IPS-18a (cell line): ENCODE measurements around the gene UGGT2.

ENCODE experiments used
- H3K27ac ChIP-seq: one replicate; pipeline ENCODE4 v1.5.1; 2013; ENCODE audit warnings: low read length
- H3K27me3 ChIP-seq: one replicate; pipeline ENCODE4 v1.6.1; 2013; ENCODE audit warnings: mild to moderate bottlenecking, low read length; ENCODE audit not compliant: control insufficient read depth, insufficient read depth
- H3K36me3 ChIP-seq: one replicate; pipeline ENCODE4 v1.6.1; 2013; ENCODE audit warnings: low read depth, low read length; ENCODE audit not compliant: control insufficient read depth
- H3K4me1 ChIP-seq: one replicate; pipeline ENCODE4 v1.6.1; 2013; ENCODE audit warnings: low read depth, low read length; ENCODE audit not compliant: control insufficient read depth
- H3K4me3 ChIP-seq: one replicate; pipeline ENCODE4 v1.5.1; 2013; ENCODE audit warnings: low read length
- H3K9ac ChIP-seq: one replicate; pipeline ENCODE4 v1.6.1; 2013; ENCODE audit warnings: mild to moderate bottlenecking, low read length, moderate library complexity
- H3K9me3 ChIP-seq: one replicate; pipeline ENCODE4 v1.6.1; 2013; ENCODE audit warnings: low read depth, low read length; ENCODE audit not compliant: control insufficient read depth

Gene UGGT2

GRCh38 chr13:95833126-95833525 lies 220.1 kb downstream of the UGGT2 start:
- H3K9ac ChIP-seq: no peak overlapping the region

GRCh38 chr13:95822303-95822702 lies 230.9 kb downstream of the UGGT2 start:
- H3K9me3 ChIP-seq: peaks cover 5% of the 10 kb centered on the region
- no peaks in the 10 kb centered on the region for H3K27me3 ChIP-seq
- H3K36me3 ChIP-seq: no peaks in the 10 kb centered on the region
- H3K9ac ChIP-seq: no peak overlapping the region
- H3K4me1 ChIP-seq: no peaks in the 10 kb centered on the region
- H3K27ac ChIP-seq: no peak overlapping the region
- H3K4me3 ChIP-seq: no peak overlapping the region

More at GRCh38 chr13:95833126-95833525, 220.1 kb downstream of the UGGT2 start:
- Histone ChIP-seq H3K4me3 (no peak overlapping the region), H3K9me3 (no peaks in the 10 kb centered on the region), H3K27me3 (no peaks in the 10 kb centered on the region), H3K36me3 (no peaks in the 10 kb centered on the region), H3K27ac (no peak overlapping the region), H3K4me1 (no peaks in the 10 kb centered on the region)

GRCh38 chr13:95814495-95814894 lies 238.7 kb downstream of the UGGT2 start:
- Histone ChIP-seq H3K9ac (no peak overlapping the region), H3K27ac (no peak overlapping the region), H3K36me3 (no peaks in the 10 kb centered on the region), H3K4me3 (no peak overlapping the region), H3K4me1 (no peaks in the 10 kb centered on the region), H3K27me3 (no peaks in the 10 kb centered on the region), H3K9me3 (no peaks in the 10 kb centered on the region)

- Histone ChIP-seq H3K9me3 (no peaks in the 10 kb centered on the region), H3K9ac (no peak overlapping the region), H3K27ac (no peak overlapping the region), H3K4me1 (no peaks in the 10 kb centered on the region), H3K27me3 (no peaks in the 10 kb centered on the region), H3K36me3 (no peaks in the 10 kb centered on the region), H3K4me3 (no peak overlapping the region)
Measured at GRCh38 chr13:95813139-95813538, 240.1 kb downstream of the UGGT2 start.

GRCh38 chr13:95809429-95809828 lies 243.8 kb downstream of the UGGT2 start:
- Histone ChIP-seq H3K9me3 (peaks cover 4% of the 10 kb centered on the region), H3K4me1 (no peaks in the 10 kb centered on the region), H3K27ac (no peak overlapping the region), H3K9ac (no peak overlapping the region), H3K4me3 (no peak overlapping the region), H3K27me3 (no peaks in the 10 kb centered on the region), H3K36me3 (no peaks in the 10 kb centered on the region)

GRCh38 chr13:95805921-95806320 lies 247.3 kb downstream of the UGGT2 start:
- Histone ChIP-seq H3K9ac (no peak overlapping the region), H3K27me3 (no peaks in the 10 kb centered on the region), H3K4me3 (no peak overlapping the region), H3K4me1 (no peaks in the 10 kb centered on the region), H3K9me3 (peaks cover 4% of the 10 kb centered on the region), H3K36me3 (no peaks in the 10 kb centered on the region), H3K27ac (no peak overlapping the region)

GRCh38 chr13:95801825-95802224 lies 251.4 kb downstream of the UGGT2 start:
- Histone ChIP-seq H3K4me3 (no peak overlapping the region), H3K9ac (no peak overlapping the region), H3K27ac (no peak overlapping the region), H3K36me3 (no peaks in the 10 kb centered on the region), H3K27me3 (no peaks in the 10 kb centered on the region), H3K9me3 (peaks cover 4% of the 10 kb centered on the region), H3K4me1 (no peaks in the 10 kb centered on the region)

GRCh38 chr13:95800436-95800835 lies 252.8 kb downstream of the UGGT2 start:
- Histone ChIP-seq H3K9me3 (peaks cover under 1% of the 10 kb centered on the region), H3K36me3 (no peaks in the 10 kb centered on the region), H3K27me3 (no peaks in the 10 kb centered on the region), H3K4me3 (no peak overlapping the region), H3K27ac (no peak overlapping the region), H3K4me1 (no peaks in the 10 kb centered on the region), H3K9ac (no peak overlapping the region)

- H3K4me3 ChIP-seq: no peak overlapping the region
- no peaks in the 10 kb centered on the region for H3K27me3 ChIP-seq
- H3K36me3 ChIP-seq: peaks cover 2% of the 10 kb centered on the region
- no peak overlapping the region for H3K9ac ChIP-seq
- H3K9me3 ChIP-seq: no peaks in the 10 kb centered on the region
- H3K4me1 ChIP-seq: no peaks in the 10 kb centered on the region
- no peak overlapping the region for H3K27ac ChIP-seq
Measured at GRCh38 chr13:95797016-95797415, 256.2 kb downstream of the UGGT2 start.

- no peaks in the 10 kb centered on the region for H3K4me1 ChIP-seq
- H3K9me3 ChIP-seq: no peaks in the 10 kb centered on the region
- peaks cover 11% of the 10 kb centered on the region for H3K36me3 ChIP-seq
- no peak overlapping the region for H3K9ac ChIP-seq
- H3K4me3 ChIP-seq: no peak overlapping the region
- H3K27me3 ChIP-seq: no peaks in the 10 kb centered on the region
- H3K27ac ChIP-seq: no peak overlapping the region
Measured at GRCh38 chr13:95793781-95794180, 259.4 kb downstream of the UGGT2 start.

GRCh38 chr13:95793018-95793555 lies 260.1 kb downstream of the UGGT2 start:
- Histone ChIP-seq H3K9ac (no peak overlapping the region), H3K27me3 (no peaks in the 10 kb centered on the region), H3K4me3 (no peak overlapping the region), H3K27ac (no peak overlapping the region), H3K36me3 (peaks cover 11% of the 10 kb centered on the region), H3K4me1 (no peaks in the 10 kb centered on the region), H3K9me3 (no peaks in the 10 kb centered on the region)

GRCh38 chr13:95791084-95791722 lies 262.0 kb downstream of the UGGT2 start:
- no peaks in the 10 kb centered on the region for H3K27me3 ChIP-seq
- H3K9me3 ChIP-seq: no peaks in the 10 kb centered on the region
- no peak overlapping the region for H3K27ac ChIP-seq
- H3K36me3 ChIP-seq: peaks cover 15% of the 10 kb centered on the region
- no peak overlapping the region for H3K9ac ChIP-seq
- H3K4me3 ChIP-seq: no peak overlapping the region
- H3K4me1 ChIP-seq: no peaks in the 10 kb centered on the region
